Activated T-helper 1 cell treated with Interleukin-2 at 50 U/mL for 16 hours (primary cell): ENCODE results near the gene CHMP1B.

Experiments
- DNase-seq: peaks from one replicate; pipeline ENCODE4 v3.0.0-alpha.2; 2020; ENCODE audit warnings: low read depth

Gene CHMP1B

GRCh38 chr18:11902522-11903292 lies 51.5 kb downstream of the CHMP1B start:
- no peak for DNase-seq
